ENCODE measurements around the gene NR1H2.

The NR1H2 gene

GRCh38 chr19:50423279-50424113, 47.2 kb downstream of the NR1H2 start:
- ATAC-seq = no peak

GRCh38 chr19:50425581-50425980, 49.3 kb downstream of the NR1H2 start:
- no peak for ATAC-seq
- TF ChIP-seq CSDC2 (CRISPR knock-in tag; IDR thresholded peaks at IDR 0.05) (no peak), ZNF565 (CRISPR knock-in tag; conservative IDR thresholded peaks at IDR 0.05; ENCODE audit: low read depth) (no peak), ZC3H10 (CRISPR knock-in tag; IDR thresholded peaks at IDR 0.05) (no peak), TSHZ2 (CRISPR knock-in tag; IDR thresholded peaks at IDR 0.05) (no peak), SNAI2 (CRISPR knock-in tag; IDR thresholded peaks at IDR 0.05) (no peak), ZFP3 (CRISPR knock-in tag; IDR thresholded peaks at IDR 0.05) (no peak), TOX (CRISPR knock-in tag; IDR thresholded peaks at IDR 0.05; ENCODE audit: borderline replicate concordance) (no peak), CSRNP3 (CRISPR knock-in tag; IDR thresholded peaks at IDR 0.05) (no peak), ARNTL (CRISPR knock-in tag; IDR thresholded peaks at IDR 0.05; ENCODE audit: borderline replicate concordance, low read depth) (no peak), TCF4 (CRISPR knock-in tag; IDR thresholded peaks at IDR 0.05; ENCODE audit: borderline replicate concordance) (no peak), RARB (CRISPR knock-in tag; IDR thresholded peaks at IDR 0.05) (no peak), PPARA (CRISPR knock-in tag; IDR thresholded peaks at IDR 0.05; ENCODE audit: borderline replicate concordance) (no peak), ZNF70 (CRISPR knock-in tag; IDR thresholded peaks at IDR 0.05) (no peak), OSR1 (CRISPR knock-in tag; IDR thresholded peaks at IDR 0.05) (no peak), ISL1 (CRISPR knock-in tag; IDR thresholded peaks at IDR 0.05) (no peak)

More at GRCh38 chr19:50423279-50424113, 47.2 kb downstream of the NR1H2 start:
- no peak for TF ChIP-seq ZNF8 (CRISPR knock-in tag; IDR thresholded peaks at IDR 0.05)
- no peak for TF ChIP-seq CSDC2 (CRISPR knock-in tag; IDR thresholded peaks at IDR 0.05)
- no peak for TF ChIP-seq ZNF70 (CRISPR knock-in tag; IDR thresholded peaks at IDR 0.05)
- no peak for TF ChIP-seq CSRNP3 (CRISPR knock-in tag; IDR thresholded peaks at IDR 0.05)
- TF ChIP-seq ESRRG (CRISPR knock-in tag; IDR thresholded peaks at IDR 0.05) = no peak
- TF ChIP-seq CREB5 (CRISPR knock-in tag; IDR thresholded peaks at IDR 0.05; ENCODE audit: low read depth) = no peak
- TF ChIP-seq SNAI2 (CRISPR knock-in tag; IDR thresholded peaks at IDR 0.05) = no peak
- TF ChIP-seq ISL1 (CRISPR knock-in tag; IDR thresholded peaks at IDR 0.05) = no peak

GRCh38 chr19:50427318-50427925, 51.2 kb downstream of the NR1H2 start:
- no peak for ATAC-seq
- no peak for TF ChIP-seq PATZ1 (CRISPR knock-in tag; IDR thresholded peaks at IDR 0.05; ENCODE audit: borderline replicate concordance)
- no peak for TF ChIP-seq BACH2 (CRISPR knock-in tag; IDR thresholded peaks at IDR 0.05; ENCODE audit: borderline replicate concordance)
- TF ChIP-seq ZNF8 (CRISPR knock-in tag; IDR thresholded peaks at IDR 0.05) = no peak
- no peak for TF ChIP-seq ZNF70 (CRISPR knock-in tag; IDR thresholded peaks at IDR 0.05)
- TF ChIP-seq ISL1 (CRISPR knock-in tag; IDR thresholded peaks at IDR 0.05) = no peak
- TF ChIP-seq PPARA (CRISPR knock-in tag; IDR thresholded peaks at IDR 0.05; ENCODE audit: borderline replicate concordance) = no peak
- TF ChIP-seq RARB (CRISPR knock-in tag; IDR thresholded peaks at IDR 0.05) = no peak
- no peak for TF ChIP-seq CSDC2 (CRISPR knock-in tag; IDR thresholded peaks at IDR 0.05)
- no peak for TF ChIP-seq ZFP30 (CRISPR knock-in tag; IDR thresholded peaks at IDR 0.05)
- TF ChIP-seq OSR1 (CRISPR knock-in tag; IDR thresholded peaks at IDR 0.05) = no peak

Measured in SK-N-SH treated with all-trans-retinoic acid at 6 μM for 48 hours (cell line).